Measurements from ENCODE around the gene PARD3. TPM values are rescaled to one million over a fixed set of nuclear protein-coding genes. Genes with fewer than 3 reads are reported as not detected.

The PARD3 gene
- total RNA-seq, 1 donor from 2014 or later = 37.2 TPM

- Mint-ChIP-seq H3K27me3 (ENCODE audit: unreplicated experiment) (no peaks in the 10 kb centered on the region), H3K36me3 (ENCODE audit: unreplicated experiment) (no peaks in the 10 kb centered on the region), H3K27ac (ENCODE audit: unreplicated experiment) (no peak overlapping the region), H3K4me3 (ENCODE audit: unreplicated experiment) (no peak overlapping the region), H3K9me3 (ENCODE audit: unreplicated experiment) (no peaks in the 10 kb centered on the region), H3K4me1 (ENCODE audit: unreplicated experiment) (peaks cover 2% of the 10 kb centered on the region)
- DNase-seq (ENCODE audit: extremely low spot score, unreplicated experiment) = no peak
- TF ChIP-seq, protein P1, sequence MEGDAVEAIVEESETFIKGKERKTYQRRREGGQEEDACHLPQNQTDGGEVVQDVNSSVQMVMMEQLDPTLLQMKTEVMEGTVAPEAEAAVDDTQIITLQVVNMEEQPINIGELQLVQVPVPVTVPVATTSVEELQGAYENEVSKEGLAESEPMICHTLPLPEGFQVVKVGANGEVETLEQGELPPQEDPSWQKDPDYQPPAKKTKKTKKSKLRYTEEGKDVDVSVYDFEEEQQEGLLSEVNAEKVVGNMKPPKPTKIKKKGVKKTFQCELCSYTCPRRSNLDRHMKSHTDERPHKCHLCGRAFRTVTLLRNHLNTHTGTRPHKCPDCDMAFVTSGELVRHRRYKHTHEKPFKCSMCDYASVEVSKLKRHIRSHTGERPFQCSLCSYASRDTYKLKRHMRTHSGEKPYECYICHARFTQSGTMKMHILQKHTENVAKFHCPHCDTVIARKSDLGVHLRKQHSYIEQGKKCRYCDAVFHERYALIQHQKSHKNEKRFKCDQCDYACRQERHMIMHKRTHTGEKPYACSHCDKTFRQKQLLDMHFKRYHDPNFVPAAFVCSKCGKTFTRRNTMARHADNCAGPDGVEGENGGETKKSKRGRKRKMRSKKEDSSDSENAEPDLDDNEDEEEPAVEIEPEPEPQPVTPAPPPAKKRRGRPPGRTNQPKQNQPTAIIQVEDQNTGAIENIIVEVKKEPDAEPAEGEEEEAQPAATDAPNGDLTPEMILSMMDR (IDR thresholded peaks at IDR 0.05) = no peak
Observed at GRCh38 chr10:34679177-34679576, 135.9 kb downstream of the PARD3 start.

DNA sequence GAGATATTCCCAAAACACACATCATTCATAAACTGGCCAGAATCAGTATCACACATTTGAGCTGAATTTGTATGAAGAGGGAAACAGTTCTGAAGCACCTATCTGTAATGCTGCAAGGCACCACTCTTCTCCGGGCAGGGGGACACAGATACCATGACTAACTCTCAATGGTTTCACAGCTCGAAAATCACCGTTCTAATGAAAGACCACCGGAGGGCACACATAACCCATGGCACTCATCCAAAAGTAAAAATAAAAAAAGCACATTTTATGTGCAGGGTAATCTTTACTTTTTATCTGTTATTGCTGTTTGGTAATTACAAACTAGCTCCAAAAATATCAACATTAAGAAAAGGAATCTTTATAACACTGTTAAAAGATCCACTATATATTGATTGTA lies 137.5 kb downstream of the PARD3 start:
- no peaks in the 10 kb centered on the region for H3K9me3 Mint-ChIP-seq (ENCODE audit: unreplicated experiment)
- no peaks in the 10 kb centered on the region for H3K36me3 Mint-ChIP-seq (ENCODE audit: unreplicated experiment)
- no peaks in the 10 kb centered on the region for H3K27me3 Mint-ChIP-seq (ENCODE audit: unreplicated experiment)
- H3K27ac Mint-ChIP-seq (ENCODE audit: unreplicated experiment) = no peak overlapping the region
- peaks cover 7% of the 10 kb centered on the region for H3K4me1 Mint-ChIP-seq (ENCODE audit: unreplicated experiment)
- DNase-seq (ENCODE audit: extremely low spot score, unreplicated experiment) = no peak
- TF ChIP-seq, protein P1 (IDR thresholded peaks at IDR 0.05) = peak; percentile 43
- no peak overlapping the region for H3K4me3 Mint-ChIP-seq (ENCODE audit: unreplicated experiment)

GRCh38 chr10:34677132-34677531 lies 138.0 kb downstream of the PARD3 start:
- Mint-ChIP-seq H3K27ac (ENCODE audit: unreplicated experiment) (no peak overlapping the region), H3K4me1 (ENCODE audit: unreplicated experiment) (peaks cover 7% of the 10 kb centered on the region), H3K4me3 (ENCODE audit: unreplicated experiment) (no peak overlapping the region), H3K27me3 (ENCODE audit: unreplicated experiment) (no peaks in the 10 kb centered on the region), H3K9me3 (ENCODE audit: unreplicated experiment) (no peaks in the 10 kb centered on the region), H3K36me3 (ENCODE audit: unreplicated experiment) (no peaks in the 10 kb centered on the region)
- DNase-seq (ENCODE audit: extremely low spot score, unreplicated experiment) = no peak
- TF ChIP-seq, protein P1 (IDR thresholded peaks at IDR 0.05) = no peak

DNA sequence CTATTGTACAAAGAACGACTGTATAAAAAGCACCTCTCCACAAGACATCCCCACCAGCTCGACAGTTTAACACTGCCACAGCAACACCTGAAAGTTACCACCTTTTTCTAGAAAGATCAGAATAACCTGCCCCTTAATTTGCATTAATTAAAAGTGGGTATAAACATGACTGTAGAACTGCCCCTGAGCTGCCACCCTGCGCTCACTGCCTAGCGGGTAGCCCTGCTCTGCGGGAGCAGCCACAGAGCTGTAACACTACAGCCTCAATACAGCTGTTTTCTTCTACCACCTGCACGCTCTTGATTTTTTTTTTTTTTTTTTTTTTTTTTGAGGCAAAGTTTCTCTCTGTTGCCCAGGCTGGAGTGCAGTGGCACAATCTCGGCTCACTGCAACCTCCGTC lies 140.9 kb downstream of the PARD3 start:
- no peak for DNase-seq (ENCODE audit: extremely low spot score, unreplicated experiment)
- Mint-ChIP-seq H3K27me3 (ENCODE audit: unreplicated experiment) (no peaks in the 10 kb centered on the region), H3K9me3 (ENCODE audit: unreplicated experiment) (no peaks in the 10 kb centered on the region), H3K4me3 (ENCODE audit: unreplicated experiment) (no peak overlapping the region), H3K4me1 (ENCODE audit: unreplicated experiment) (peaks cover 7% of the 10 kb centered on the region), H3K27ac (ENCODE audit: unreplicated experiment) (no peak overlapping the region), H3K36me3 (ENCODE audit: unreplicated experiment) (no peaks in the 10 kb centered on the region)
- TF ChIP-seq, protein P1 (IDR thresholded peaks at IDR 0.05) = no peak

- peaks cover 12% of the 10 kb centered on the region for H3K4me1 Mint-ChIP-seq (ENCODE audit: unreplicated experiment)
- H3K27ac Mint-ChIP-seq (ENCODE audit: unreplicated experiment) = no peak overlapping the region
- no peaks in the 10 kb centered on the region for H3K9me3 Mint-ChIP-seq (ENCODE audit: unreplicated experiment)
- H3K4me3 Mint-ChIP-seq (ENCODE audit: unreplicated experiment) = no peak overlapping the region
- TF ChIP-seq, protein P1 (IDR thresholded peaks at IDR 0.05) = no peak
- DNase-seq (ENCODE audit: extremely low spot score, unreplicated experiment) = no peak
- H3K36me3 Mint-ChIP-seq (ENCODE audit: unreplicated experiment) = no peaks in the 10 kb centered on the region
- H3K27me3 Mint-ChIP-seq (ENCODE audit: unreplicated experiment) = no peaks in the 10 kb centered on the region
Observed at GRCh38 chr10:34670081-34670480, 145.0 kb downstream of the PARD3 start.
